ENCODE measurements around the gene ATG10.

GRCh38 chr5:82130602-82131001, 158.8 kb downstream of the ATG10 start:
- no peak for TF ChIP-seq POLR2A (IDR thresholded peaks at IDR 0.05; ENCODE audit: extremely low read depth, insufficient read length)
- TF ChIP-seq CTCF (IDR thresholded peaks at IDR 0.05; ENCODE audit: low read depth, low read length), result no peak
- TF ChIP-seq MYC (IDR thresholded peaks at IDR 0.05; ENCODE audit: low read depth, low read length), result no peak
- no peak for TF ChIP-seq MAX (IDR thresholded peaks at IDR 0.05; ENCODE audit: low read depth, low read length)
